Caco-2 (cell line): ENCODE results near the gene GPR139. TPM values are rescaled to one million over a fixed set of nuclear protein-coding genes. Genes with fewer than 3 reads are reported as not detected.

Source experiments
- BruUV-seq: library from RNA; stranded (reverse); fragments of 400-500 nt; replicated peaks from 2 replicates; lab custom pipeline; 2021; lab: Mats Ljungman, UMichigan
- CTCF ChIA-PET: fragments of 300-600 bp; sonication (Branson Sonifier 250); formaldehyde crosslinking; loops from one replicate; lab custom pipeline; 2022; ENCODE audit warnings: antibody characterized with exemption; lab: Charles Lee
- POLR2A ChIA-PET: fragments of 300-600 bp; sonication (Branson Sonifier 250); formaldehyde crosslinking; loops from one replicate; lab custom pipeline; 2022; ENCODE audit warnings: antibody characterized with exemption; lab: Charles Lee
- DNase-seq, 2 experiments: peaks; one replicate each; pipeline versions ENCODE4 v3.0.0 to v3.0.0-alpha.2; 2020 to 2022
- H3K27me3 ChIP-seq: replicated peaks from 2 replicates; pipeline ENCODE4 v1.6.0; 2011; ENCODE audit warnings: low read length; ENCODE audit not compliant: control insufficient read depth, insufficient read depth
- H3K36me3 ChIP-seq: 2 replicates; pipeline ENCODE4 v1.5.1; 2011; ENCODE audit warnings: low read length; ENCODE audit not compliant: control insufficient read depth, insufficient read depth
- H3K4me1 ChIP-seq: fragments of 250-450 bp; sonication (Bioruptor Pico); 2 replicates; pipeline ENCODE4 v1.5.1; 2020; ENCODE audit warnings: mild to moderate bottlenecking
- H3K4me3 ChIP-seq: 2 replicates; pipeline ENCODE4 v1.5.1; 2011; ENCODE audit warnings: low read depth, mild to moderate bottlenecking, control low read depth, low read length
- H3K9me3 ChIP-seq: fragments of 250-450 bp; sonication (Bioruptor Pico); 2 replicates; pipeline ENCODE4 v1.5.1; 2020; ENCODE audit warnings: mild to moderate bottlenecking, moderate library complexity
- H3K27ac Mint-ChIP-seq: one replicate; pipeline ENCODE4 v1.8.0; 2022; ENCODE audit warnings: mixed read lengths; ENCODE audit not compliant: unreplicated experiment
- H3K27me3 Mint-ChIP-seq: one replicate; pipeline ENCODE4 v1.8.0; 2022; ENCODE audit warnings: mixed read lengths; ENCODE audit not compliant: insufficient read depth, unreplicated experiment
- H3K36me3 Mint-ChIP-seq: one replicate; pipeline ENCODE4 v1.8.0; 2022; ENCODE audit warnings: mild to moderate bottlenecking, mixed read lengths; ENCODE audit not compliant: insufficient read depth, unreplicated experiment
- H3K4me1 Mint-ChIP-seq: one replicate; pipeline ENCODE4 v1.8.0; 2022; ENCODE audit warnings: low read depth, mixed read lengths; ENCODE audit not compliant: unreplicated experiment
- H3K4me3 Mint-ChIP-seq: one replicate; pipeline ENCODE4 v1.8.0; 2022; ENCODE audit warnings: mild to moderate bottlenecking, moderate library complexity, mixed read lengths; ENCODE audit not compliant: unreplicated experiment
- H3K9me3 Mint-ChIP-seq: one replicate; pipeline ENCODE4 v1.8.0; 2022; ENCODE audit warnings: mixed read lengths; ENCODE audit not compliant: unreplicated experiment
- intact Hi-C: fragments of 100-400 bp; cut with micrococcal nuclease; formaldehyde crosslinking; loops from one replicate; pipeline ENCODE4 v1.10.0; 2022; ENCODE audit not compliant: unreplicated experiment
- total RNA-seq: library from RNA; stranded (reverse); gene quantifications from 2 replicates; pipeline ENCODE4 v1.2.3, GENCODE V29; 2022
- TF ChIP-seq, protein P1 (sequence below), 2 experiments: fragments of 200-600 bp in 1 of 2; IDR thresholded peaks; 1 replicate in 1 of 2; 2 replicates in 1 of 2; pipeline versions ENCODE4 v1.5.1 to v1.8.0; 2011 to 2022; ENCODE audit warnings: antibody characterized with exemption in 1 of 2, control low read depth in 1 of 2, inconsistent platforms in 1 of 2, low read depth in 1 of 2, low read length in 1 of 2, mild to moderate bottlenecking in 1 of 2, moderate library complexity in 1 of 2; ENCODE audit not compliant: insufficient read depth in 1 of 2, severe bottlenecking in 1 of 2, unreplicated experiment in 1 of 2

The GPR139 gene
- total RNA-seq, 1 experiment from 2014 or later, result not detected

DNA sequence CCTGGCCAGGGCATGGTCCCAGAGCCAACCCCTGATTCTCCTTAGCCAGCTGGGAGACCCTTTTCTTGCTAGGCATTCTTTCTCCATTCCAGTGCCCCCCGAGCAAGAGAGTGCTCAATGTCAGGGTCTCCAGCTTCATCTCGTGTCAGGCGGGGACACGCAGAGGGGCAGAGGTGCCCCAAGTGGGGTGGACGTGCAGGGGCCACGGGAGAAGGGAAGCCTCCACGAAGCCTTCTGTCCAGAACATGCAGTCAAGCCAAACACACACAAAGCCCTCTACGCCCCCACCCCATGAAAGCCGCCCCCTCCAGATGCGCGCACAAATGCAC, 852 bp downstream of the GPR139 start:
- ChIA-PET CTCF (no interaction called here), POLR2A (no interaction called here)
- Mint-ChIP-seq H3K4me1 (no peaks in the 10 kb centered on the region), H3K36me3 (no peaks in the 10 kb centered on the region), H3K27me3 (peaks cover 16% of the 10 kb centered on the region), H3K9me3 (no peaks in the 10 kb centered on the region), H3K4me3 (no peak overlapping the region), H3K27ac (no peak overlapping the region)
- no peaks in the 10 kb centered on the region for H3K27me3 ChIP-seq
- BruUV-seq, result no TSS peak
- H3K36me3 ChIP-seq, result no peaks in the 10 kb centered on the region
- intact Hi-C loops, result no loop called here
- no peak overlapping the region for H3K4me3 ChIP-seq
- H3K9me3 ChIP-seq, result 0 out of 2 replicates have a peak, but pooled peaks cover 4% of the 10 kb centered on the region
- no peaks in the 10 kb centered on the region for H3K4me1 ChIP-seq
- no peak for DNase-seq
- TF ChIP-seq, protein P1, sequence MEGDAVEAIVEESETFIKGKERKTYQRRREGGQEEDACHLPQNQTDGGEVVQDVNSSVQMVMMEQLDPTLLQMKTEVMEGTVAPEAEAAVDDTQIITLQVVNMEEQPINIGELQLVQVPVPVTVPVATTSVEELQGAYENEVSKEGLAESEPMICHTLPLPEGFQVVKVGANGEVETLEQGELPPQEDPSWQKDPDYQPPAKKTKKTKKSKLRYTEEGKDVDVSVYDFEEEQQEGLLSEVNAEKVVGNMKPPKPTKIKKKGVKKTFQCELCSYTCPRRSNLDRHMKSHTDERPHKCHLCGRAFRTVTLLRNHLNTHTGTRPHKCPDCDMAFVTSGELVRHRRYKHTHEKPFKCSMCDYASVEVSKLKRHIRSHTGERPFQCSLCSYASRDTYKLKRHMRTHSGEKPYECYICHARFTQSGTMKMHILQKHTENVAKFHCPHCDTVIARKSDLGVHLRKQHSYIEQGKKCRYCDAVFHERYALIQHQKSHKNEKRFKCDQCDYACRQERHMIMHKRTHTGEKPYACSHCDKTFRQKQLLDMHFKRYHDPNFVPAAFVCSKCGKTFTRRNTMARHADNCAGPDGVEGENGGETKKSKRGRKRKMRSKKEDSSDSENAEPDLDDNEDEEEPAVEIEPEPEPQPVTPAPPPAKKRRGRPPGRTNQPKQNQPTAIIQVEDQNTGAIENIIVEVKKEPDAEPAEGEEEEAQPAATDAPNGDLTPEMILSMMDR (IDR thresholded peaks at IDR 0.05; ENCODE audit: insufficient read depth in 1 of 2, low read depth in 1 of 2, low read length in 1 of 2, severe bottlenecking in 1 of 2, unreplicated experiment in 1 of 2), result no peak

DNA sequence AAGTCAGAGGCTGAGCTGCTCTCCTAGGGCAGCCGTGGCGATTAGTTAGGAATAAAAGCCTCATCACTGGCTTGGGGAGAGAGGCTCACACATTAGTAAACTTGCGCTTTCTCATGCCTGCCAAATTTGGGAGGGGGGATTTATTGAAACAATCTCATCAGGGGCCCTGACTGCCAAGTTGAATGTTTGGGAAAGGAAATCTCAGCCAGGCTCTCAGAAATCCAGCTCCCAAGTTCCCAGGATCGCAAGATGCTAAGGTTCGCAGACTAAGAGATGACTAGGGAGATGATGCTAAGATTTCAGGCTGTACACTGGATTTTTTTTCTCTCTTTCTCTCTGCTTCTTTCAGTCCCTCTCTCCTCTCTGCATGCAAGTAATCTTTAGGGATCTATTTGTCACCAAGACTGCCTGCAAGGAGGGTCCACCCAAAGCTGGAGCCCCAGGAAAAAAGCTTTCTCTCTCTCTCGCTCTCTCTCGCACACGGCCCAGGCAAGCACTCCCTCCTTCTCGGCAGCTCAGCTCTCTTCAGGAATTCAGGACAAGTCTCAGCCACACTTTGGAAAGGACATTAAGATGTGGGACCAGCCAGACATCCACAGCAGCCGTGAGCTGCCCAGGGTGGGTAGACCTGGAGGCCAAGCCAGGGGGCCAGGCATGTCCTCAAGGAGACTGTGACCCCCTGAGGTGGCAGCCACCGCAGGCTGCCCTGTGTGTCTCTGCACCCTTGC, 1.4 kb downstream of the GPR139 start:
- Mint-ChIP-seq H3K4me1 (no peaks in the 10 kb centered on the region), H3K9me3 (no peaks in the 10 kb centered on the region), H3K27me3 (peaks cover 16% of the 10 kb centered on the region), H3K27ac (no peak overlapping the region), H3K4me3 (no peak overlapping the region), H3K36me3 (no peaks in the 10 kb centered on the region)
- POLR2A ChIA-PET, result no interaction called here
- Histone ChIP-seq H3K4me3 (no peak overlapping the region), H3K27me3 (no peaks in the 10 kb centered on the region), H3K4me1 (no peaks in the 10 kb centered on the region), H3K36me3 (no peaks in the 10 kb centered on the region), H3K9me3 (0 out of 2 replicates have a peak, but pooled peaks cover 4% of the 10 kb centered on the region)
- TF ChIP-seq, protein P1 (IDR thresholded peaks at IDR 0.05; ENCODE audit: insufficient read depth in 1 of 2, low read depth in 1 of 2, low read length in 1 of 2, severe bottlenecking in 1 of 2, unreplicated experiment in 1 of 2), result no peak
- CTCF ChIA-PET, result no interaction called here
- intact Hi-C loops, result no loop called here
- DNase-seq, result no peak
- BruUV-seq, result no TSS peak

DNA sequence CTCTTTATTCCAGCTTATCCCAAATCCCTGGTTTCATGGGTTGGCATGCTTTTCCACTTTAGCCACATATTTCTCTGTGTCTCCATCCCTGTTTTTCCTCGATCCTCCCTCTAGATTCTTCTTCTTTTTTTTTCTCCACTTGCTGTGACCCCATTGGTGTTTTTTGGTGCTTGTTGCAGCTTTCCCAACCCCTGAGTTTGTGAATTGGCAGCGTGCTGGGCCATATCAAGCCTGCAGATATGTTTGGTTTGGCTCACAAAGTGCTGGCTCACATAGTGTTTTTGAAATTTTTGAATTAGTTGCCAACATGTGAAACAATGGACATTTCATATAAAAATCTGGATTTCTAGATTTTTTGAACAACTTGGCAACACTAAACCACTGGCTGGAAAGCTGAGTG, 8.8 kb downstream of the GPR139 start:
- no TSS peak for BruUV-seq
- CTCF ChIA-PET, result no interaction called here
- no peak for DNase-seq
- Mint-ChIP-seq H3K4me3 (no peak overlapping the region), H3K4me1 (no peaks in the 10 kb centered on the region), H3K27ac (no peak overlapping the region), H3K27me3 (peaks cover 17% of the 10 kb centered on the region), H3K9me3 (no peaks in the 10 kb centered on the region), H3K36me3 (no peaks in the 10 kb centered on the region)
- 0 out of 2 replicates have a peak, but pooled peaks cover 4% of the 10 kb centered on the region for H3K9me3 ChIP-seq
- H3K36me3 ChIP-seq, result no peaks in the 10 kb centered on the region
- TF ChIP-seq, protein P1 (IDR thresholded peaks at IDR 0.05; ENCODE audit: insufficient read depth in 1 of 2, low read depth in 1 of 2, low read length in 1 of 2, severe bottlenecking in 1 of 2, unreplicated experiment in 1 of 2), result no peak
- POLR2A ChIA-PET, result no interaction called here
- no peak overlapping the region for H3K4me3 ChIP-seq
- H3K4me1 ChIP-seq, result no peaks in the 10 kb centered on the region
- H3K27me3 ChIP-seq, result no peaks in the 10 kb centered on the region
- intact Hi-C loops, result no loop called here
